HepG2 (cell line): ENCODE measurements around the gene ARFGAP3. TPM values are rescaled to one million over a fixed set of nuclear protein-coding genes. Genes with fewer than 3 reads are reported as not detected.

Source experiments
- ADNP ChIP-seq: sonication (generic); formaldehyde crosslinking; IDR thresholded peaks from 2 replicates; pipeline ENCODE4 v1.4.0; 2020; ENCODE audit warnings: missing genetic modification reagents
- ETS1 ChIP-seq: sonication (generic); formaldehyde crosslinking; IDR thresholded peaks from 2 replicates; pipeline ENCODE4 v1.4.0; 2020; ENCODE audit warnings: missing genetic modification reagents
- HES4 ChIP-seq: sonication (generic); formaldehyde crosslinking; IDR thresholded peaks from 2 replicates; pipeline ENCODE4 v1.9.0; 2021; ENCODE audit warnings: mild to moderate bottlenecking, missing genetic modification reagents, borderline replicate concordance
- HHEX ChIP-seq: IDR thresholded peaks from 2 replicates; pipeline ENCODE4 v1.6.1; 2016; ENCODE audit warnings: control low read depth
- KDM5A ChIP-seq: fragments of 200-600 bp; sonication (generic); IDR thresholded peaks from 2 replicates; pipeline ENCODE4 v1.7.0; 2018; ENCODE audit warnings: antibody characterized with exemption, mild to moderate bottlenecking, low read length, borderline replicate concordance
- KDM5B ChIP-seq: sonication (generic); formaldehyde crosslinking; IDR thresholded peaks from 2 replicates; pipeline ENCODE4 v1.4.0; 2020; ENCODE audit warnings: missing genetic modification reagents, mild to moderate bottlenecking, borderline replicate concordance
- MXI1 ChIP-seq: IDR thresholded peaks from 3 replicates; pipeline ENCODE4 v1.6.1; 2012; ENCODE audit warnings: low read depth, low read length, inconsistent platforms, borderline replicate concordance
- NFIC ChIP-seq: IDR thresholded peaks from 2 replicates; pipeline ENCODE4 v1.6.1; 2012; ENCODE audit warnings: mild to moderate bottlenecking, low read length, inconsistent platforms
- SMARCE1 ChIP-seq: fragments of 450-650 bp; IDR thresholded peaks from 2 replicates; pipeline ENCODE4 v1.6.1; 2017; ENCODE audit warnings: borderline replicate concordance
- SSRP1 ChIP-seq: IDR thresholded peaks from 2 replicates; pipeline ENCODE4 v1.6.1; 2016; ENCODE audit warnings: control low read depth
- TBX3 ChIP-seq: fragments of 450-650 bp; IDR thresholded peaks from 2 replicates; pipeline ENCODE4 v1.6.1; 2017; ENCODE audit warnings: antibody characterized with exemption, mild to moderate bottlenecking, inconsistent platforms, borderline replicate concordance
- TEAD2 ChIP-seq: sonication (generic); formaldehyde crosslinking; IDR thresholded peaks from 2 replicates; pipeline ENCODE4 v1.9.0; 2021; ENCODE audit warnings: missing genetic modification reagents
- TEF ChIP-seq: sonication (generic); formaldehyde crosslinking; IDR thresholded peaks from 2 replicates; pipeline ENCODE4 v1.5.0; 2020; ENCODE audit warnings: missing genetic modification reagents
- TFDP1 ChIP-seq: IDR thresholded peaks from 2 replicates; pipeline ENCODE4 v1.6.1; 2016; ENCODE audit warnings: missing compliant biosample characterization, missing genetic modification reagents, borderline replicate concordance
- U2AF2 ChIP-seq: fragments of 200-400 bp; formaldehyde crosslinking; IDR thresholded peaks from 2 replicates; pipeline ENCODE4 v1.6.1; 2017; ENCODE audit warnings: low read depth, mild to moderate bottlenecking, low read length
- ZNF263 ChIP-seq: sonication (generic); formaldehyde crosslinking; IDR thresholded peaks from 2 replicates; pipeline ENCODE4 v1.4.0; 2020; ENCODE audit warnings: missing genetic modification reagents
- ZNF501 ChIP-seq: sonication (generic); formaldehyde crosslinking; IDR thresholded peaks from 2 replicates; pipeline ENCODE4 v1.5.1; 2020; ENCODE audit warnings: mild to moderate bottlenecking, moderate library complexity, missing genetic modification reagents
- ZNF557 ChIP-seq: sonication (generic); formaldehyde crosslinking; IDR thresholded peaks from 2 replicates; pipeline ENCODE4 v1.4.0; 2020; ENCODE audit warnings: missing genetic modification reagents
- ZNF564 ChIP-seq: sonication (generic); formaldehyde crosslinking; IDR thresholded peaks from 2 replicates; pipeline ENCODE4 v1.8.1; 2023; ENCODE audit warnings: mild to moderate bottlenecking, missing genetic modification reagents
- polyA plus RNA-seq, 8 experiments: library from polyadenylated mRNA; depleted of rRNA in 3 of 8; stranded (reverse) in 7 of 8; unstranded in 1 of 8; fragments of >200 nt; fragmentation: Illumina TruSeq in 4 of 8; extraction: Trizol in 4 of 8; gene quantifications; 2 replicates each; pipeline versions ENCODE4 v1.2.1 to v1.2.3, GENCODE V29; 2011 to 2016; ENCODE audit warnings: low read depth in 4 of 8, missing spikeins in 1 of 8, mixed read lengths in 1 of 8; ENCODE audit not compliant: insufficient read depth in 1 of 8
- total RNA-seq, 5 experiments: library from RNA; depleted of rRNA; stranded (reverse); fragments of >200 nt; fragmentation: Illumina TruSeq; extraction: Trizol; gene quantifications; 2 replicates each; pipeline ENCODE4 v1.2.3, GENCODE V29; 2016; ENCODE audit warnings: low read depth in 1 of 5
- TF ChIP-seq, protein P1 (sequence below): sonication (generic); formaldehyde crosslinking; IDR thresholded peaks from 2 replicates; pipeline ENCODE4 v1.9.0; 2022; ENCODE audit warnings: low read depth, missing genetic modification reagents
- TF ChIP-seq, protein P2 (sequence below): sonication (generic); formaldehyde crosslinking; conservative IDR thresholded peaks from 2 replicates; pipeline ENCODE4 v1.8.0; 2022; ENCODE audit warnings: low read depth, missing genetic modification reagents

The ARFGAP3 gene
- total and polyA plus RNA-seq, 2 of the 13 experiments (the other 11 are each of a cell fraction or from before 2014, with no cell fraction given), result 41.7 to 61.6 TPM

GRCh38 chr22:42856865-42857704 is at the start of gene ARFGAP3 (continued):
- peak; percentile 97 for TF ChIP-seq KDM5B (CRISPR knock-in tag)
- TF ChIP-seq, protein P1, sequence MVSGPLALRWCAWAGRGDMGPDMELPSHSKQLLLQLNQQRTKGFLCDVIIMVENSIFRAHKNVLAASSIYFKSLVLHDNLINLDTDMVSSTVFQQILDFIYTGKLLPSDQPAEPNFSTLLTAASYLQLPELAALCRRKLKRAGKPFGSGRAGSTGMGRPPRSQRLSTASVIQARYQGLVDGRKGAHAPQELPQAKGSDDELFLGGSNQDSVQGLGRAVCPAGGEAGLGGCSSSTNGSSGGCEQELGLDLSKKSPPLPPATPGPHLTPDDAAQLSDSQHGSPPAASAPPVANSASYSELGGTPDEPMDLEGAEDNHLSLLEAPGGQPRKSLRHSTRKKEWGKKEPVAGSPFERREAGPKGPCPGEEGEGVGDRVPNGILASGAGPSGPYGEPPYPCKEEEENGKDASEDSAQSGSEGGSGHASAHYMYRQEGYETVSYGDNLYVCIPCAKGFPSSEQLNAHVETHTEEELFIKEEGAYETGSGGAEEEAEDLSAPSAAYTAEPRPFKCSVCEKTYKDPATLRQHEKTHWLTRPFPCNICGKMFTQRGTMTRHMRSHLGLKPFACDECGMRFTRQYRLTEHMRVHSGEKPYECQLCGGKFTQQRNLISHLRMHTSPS (CRISPR knock-in tag), result no peak
- peak; percentile 68; the same call in 1 of the 2 replicates for TF ChIP-seq ZNF501
- TF ChIP-seq ZNF263, result peak; percentile 71
- 0 out of 2 replicates have a peak, but pooled peaks have one; percentile 80 for TF ChIP-seq ZNF557 (CRISPR knock-in tag)
- TF ChIP-seq SMARCE1, result no peak
- TF ChIP-seq U2AF2, result no peak
- TF ChIP-seq ADNP, result peak; percentile 59; the same call in 1 of the 2 replicates
- peak; percentile 90 for TF ChIP-seq TEF
- TF ChIP-seq KDM5A, result no peak
- TF ChIP-seq HHEX (CRISPR knock-in tag), result no peak
- TF ChIP-seq, protein P2, sequence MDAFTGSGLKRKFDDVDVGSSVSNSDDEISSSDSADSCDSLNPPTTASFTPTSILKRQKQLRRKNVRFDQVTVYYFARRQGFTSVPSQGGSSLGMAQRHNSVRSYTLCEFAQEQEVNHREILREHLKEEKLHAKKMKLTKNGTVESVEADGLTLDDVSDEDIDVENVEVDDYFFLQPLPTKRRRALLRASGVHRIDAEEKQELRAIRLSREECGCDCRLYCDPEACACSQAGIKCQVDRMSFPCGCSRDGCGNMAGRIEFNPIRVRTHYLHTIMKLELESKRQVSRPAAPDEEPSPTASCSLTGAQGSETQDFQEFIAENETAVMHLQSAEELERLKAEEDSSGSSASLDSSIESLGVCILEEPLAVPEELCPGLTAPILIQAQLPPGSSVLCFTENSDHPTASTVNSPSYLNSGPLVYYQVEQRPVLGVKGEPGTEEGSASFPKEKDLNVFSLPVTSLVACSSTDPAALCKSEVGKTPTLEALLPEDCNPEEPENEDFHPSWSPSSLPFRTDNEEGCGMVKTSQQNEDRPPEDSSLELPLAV (CRISPR knock-in tag), result peak; percentile 76; the same call in 1 of the 2 replicates
- TF ChIP-seq ETS1 (CRISPR knock-in tag), result peak; percentile 90; the same call in 1 of the 2 replicates
- TF ChIP-seq NFIC, result no peak
- peak; percentile 69; the same call in 1 of the 3 replicates for TF ChIP-seq MXI1
- peak; percentile 97 for TF ChIP-seq HES4
- TF ChIP-seq TEAD2 (CRISPR knock-in tag), result peak; percentile 77; the same call in 1 of the 2 replicates
- no peak for TF ChIP-seq SSRP1 (CRISPR knock-in tag)
- no peak for TF ChIP-seq TBX3
- TF ChIP-seq TFDP1 (CRISPR knock-in tag), result peak; percentile 100
- TF ChIP-seq ZNF564 (CRISPR knock-in tag), result peak; percentile 93
